ENCODE data around the gene PCDH15. TPM values are rescaled to one million over a fixed set of nuclear protein-coding genes. Genes with fewer than 3 reads are reported as not detected.

The PCDH15 gene
- total and polyA plus RNA-seq, 2 experiments from 2014 or later, result 0.29 to 0.66 TPM

DNA sequence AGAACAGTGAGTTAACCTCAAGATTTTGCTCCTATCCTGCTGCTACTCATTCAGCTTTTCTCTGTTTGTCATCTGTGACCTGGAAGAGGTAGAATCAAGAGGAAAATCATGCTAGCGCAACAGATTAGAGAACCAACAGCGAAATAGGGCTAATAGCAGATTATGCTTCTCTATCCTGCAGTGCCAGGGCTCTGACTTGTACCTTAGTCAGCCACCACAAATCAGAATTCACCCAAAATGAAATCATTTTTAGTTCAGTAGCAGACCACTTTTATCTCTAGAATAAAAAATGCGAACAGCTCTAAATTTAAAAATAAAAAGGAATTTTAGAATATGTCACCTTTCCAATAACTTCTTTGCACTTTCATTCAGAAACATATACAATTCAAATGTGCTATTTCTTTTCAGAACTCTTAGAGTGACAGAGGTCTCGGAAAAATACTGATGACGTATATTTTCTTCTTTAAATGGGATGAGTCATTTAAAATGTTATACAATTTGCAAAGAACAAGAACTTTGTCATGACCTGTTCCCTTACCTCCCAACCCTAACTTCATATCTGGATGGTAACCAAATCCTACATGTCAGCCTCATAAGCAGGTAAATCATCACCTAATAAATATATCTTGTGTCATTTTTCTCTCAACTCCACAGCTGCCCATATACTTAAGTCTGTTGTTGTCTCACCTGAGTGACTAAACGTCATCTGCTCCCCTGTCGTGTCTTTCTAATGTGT lies 896.4 kb downstream of the PCDH15 start:
- Mint-ChIP-seq H3K27me3 (ENCODE audit: insufficient read depth, low read depth, poor library complexity) (no peaks in the 10 kb centered on the region), H3K4me3 (no peak overlapping the region), H3K27ac (peak overlapping the region; percentile 41; the same call in 1 of the 2 replicates), H3K36me3 (ENCODE audit: low read depth) (no peaks in the 10 kb centered on the region), H3K4me1 (peaks cover 7% of the 10 kb centered on the region; the same call in 2 of the 3 replicates), H3K9me3 (no peaks in the 10 kb centered on the region)
- Histone ChIP-seq H3K4me3 (no peak overlapping the region), H3K4me1 (ENCODE audit: insufficient read depth) (no peaks in the 10 kb centered on the region), H3K27ac (ENCODE audit: low read depth) (no peak overlapping the region), H3K36me3 (ENCODE audit: insufficient read depth) (no peaks in the 10 kb centered on the region), H3F3A (replicated peaks; ENCODE audit: low read depth) (no peaks in the 10 kb centered on the region), H3K27me3 (ENCODE audit: insufficient read depth) (no peaks in the 10 kb centered on the region), H3K4me2 (no peak overlapping the region), H3K9me2 (ENCODE audit: insufficient read depth) (no peaks in the 10 kb centered on the region), H3K79me2 (replicated peaks; ENCODE audit: insufficient read depth) (no peaks in the 10 kb centered on the region), H2AFZ (peak overlapping the region; percentile 56; the same call in 1 of the 2 replicates), H4K20me1 (replicated peaks; ENCODE audit: insufficient read depth) (no peaks in the 10 kb centered on the region)
- TF ChIP-seq, protein P1, sequence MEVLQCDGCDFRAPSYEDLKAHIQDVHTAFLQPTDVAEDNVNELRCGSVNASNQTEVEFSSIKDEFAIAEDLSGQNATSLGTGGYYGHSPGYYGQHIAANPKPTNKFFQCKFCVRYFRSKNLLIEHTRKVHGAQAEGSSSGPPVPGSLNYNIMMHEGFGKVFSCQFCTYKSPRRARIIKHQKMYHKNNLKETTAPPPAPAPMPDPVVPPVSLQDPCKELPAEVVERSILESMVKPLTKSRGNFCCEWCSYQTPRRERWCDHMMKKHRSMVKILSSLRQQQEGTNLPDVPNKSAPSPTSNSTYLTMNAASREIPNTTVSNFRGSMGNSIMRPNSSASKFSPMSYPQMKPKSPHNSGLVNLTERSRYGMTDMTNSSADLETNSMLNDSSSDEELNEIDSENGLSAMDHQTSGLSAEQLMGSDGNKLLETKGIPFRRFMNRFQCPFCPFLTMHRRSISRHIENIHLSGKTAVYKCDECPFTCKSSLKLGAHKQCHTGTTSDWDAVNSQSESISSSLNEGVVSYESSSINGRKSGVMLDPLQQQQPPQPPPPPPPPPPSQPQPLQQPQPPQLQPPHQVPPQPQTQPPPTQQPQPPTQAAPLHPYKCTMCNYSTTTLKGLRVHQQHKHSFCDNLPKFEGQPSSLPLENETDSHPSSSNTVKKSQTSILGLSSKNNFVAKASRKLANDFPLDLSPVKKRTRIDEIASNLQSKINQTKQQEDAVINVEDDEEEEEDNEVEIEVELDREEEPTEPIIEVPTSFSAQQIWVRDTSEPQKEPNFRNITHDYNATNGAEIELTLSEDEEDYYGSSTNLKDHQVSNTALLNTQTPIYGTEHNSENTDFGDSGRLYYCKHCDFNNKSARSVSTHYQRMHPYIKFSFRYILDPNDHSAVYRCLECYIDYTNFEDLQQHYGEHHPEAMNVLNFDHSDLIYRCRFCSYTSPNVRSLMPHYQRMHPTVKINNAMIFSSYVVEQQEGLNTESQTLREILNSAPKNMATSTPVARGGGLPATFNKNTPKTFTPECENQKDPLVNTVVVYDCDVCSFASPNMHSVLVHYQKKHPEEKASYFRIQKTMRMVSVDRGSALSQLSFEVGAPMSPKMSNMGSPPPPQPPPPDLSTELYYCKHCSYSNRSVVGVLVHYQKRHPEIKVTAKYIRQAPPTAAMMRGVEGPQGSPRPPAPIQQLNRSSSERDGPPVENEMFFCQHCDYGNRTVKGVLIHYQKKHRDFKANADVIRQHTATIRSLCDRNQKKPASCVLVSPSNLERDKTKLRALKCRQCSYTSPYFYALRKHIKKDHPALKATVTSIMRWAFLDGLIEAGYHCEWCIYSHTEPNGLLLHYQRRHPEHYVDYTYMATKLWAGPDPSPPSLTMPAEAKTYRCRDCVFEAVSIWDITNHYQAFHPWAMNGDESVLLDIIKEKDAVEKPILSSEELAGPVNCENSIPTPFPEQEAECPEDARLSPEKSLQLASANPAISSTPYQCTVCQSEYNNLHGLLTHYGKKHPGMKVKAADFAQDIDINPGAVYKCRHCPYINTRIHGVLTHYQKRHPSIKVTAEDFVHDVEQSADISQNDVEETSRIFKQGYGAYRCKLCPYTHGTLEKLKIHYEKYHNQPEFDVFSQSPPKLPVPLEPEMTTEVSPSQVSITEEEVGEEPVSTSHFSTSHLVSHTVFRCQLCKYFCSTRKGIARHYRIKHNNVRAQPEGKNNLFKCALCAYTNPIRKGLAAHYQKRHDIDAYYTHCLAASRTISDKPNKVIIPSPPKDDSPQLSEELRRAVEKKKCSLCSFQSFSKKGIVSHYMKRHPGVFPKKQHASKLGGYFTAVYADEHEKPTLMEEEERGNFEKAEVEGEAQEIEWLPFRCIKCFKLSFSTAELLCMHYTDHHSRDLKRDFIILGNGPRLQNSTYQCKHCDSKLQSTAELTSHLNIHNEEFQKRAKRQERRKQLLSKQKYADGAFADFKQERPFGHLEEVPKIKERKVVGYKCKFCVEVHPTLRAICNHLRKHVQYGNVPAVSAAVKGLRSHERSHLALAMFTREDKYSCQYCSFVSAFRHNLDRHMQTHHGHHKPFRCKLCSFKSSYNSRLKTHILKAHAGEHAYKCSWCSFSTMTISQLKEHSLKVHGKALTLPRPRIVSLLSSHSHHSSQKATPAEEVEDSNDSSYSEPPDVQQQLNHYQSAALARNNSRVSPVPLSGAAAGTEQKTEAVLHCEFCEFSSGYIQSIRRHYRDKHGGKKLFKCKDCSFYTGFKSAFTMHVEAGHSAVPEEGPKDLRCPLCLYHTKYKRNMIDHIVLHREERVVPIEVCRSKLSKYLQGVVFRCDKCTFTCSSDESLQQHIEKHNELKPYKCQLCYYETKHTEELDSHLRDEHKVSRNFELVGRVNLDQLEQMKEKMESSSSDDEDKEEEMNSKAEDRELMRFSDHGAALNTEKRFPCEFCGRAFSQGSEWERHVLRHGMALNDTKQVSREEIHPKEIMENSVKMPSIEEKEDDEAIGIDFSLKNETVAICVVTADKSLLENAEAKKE (CRISPR knock-in tag; IDR thresholded peaks at IDR 0.05), result no peak
- no peak for TF ChIP-seq JUNB (IDR thresholded peaks at IDR 0.05; ENCODE audit: unreplicated experiment)
- TF ChIP-seq EZH2 (IDR thresholded peaks at IDR 0.05; ENCODE audit: low read depth, unreplicated experiment), result no peak
- TF ChIP-seq NANOG (IDR thresholded peaks at IDR 0.05; ENCODE audit: borderline replicate concordance), result no peak
- no peak for TF ChIP-seq CREB1 (CRISPR knock-in tag; IDR thresholded peaks at IDR 0.05; ENCODE audit: low read depth)
- TF ChIP-seq, protein P2, sequence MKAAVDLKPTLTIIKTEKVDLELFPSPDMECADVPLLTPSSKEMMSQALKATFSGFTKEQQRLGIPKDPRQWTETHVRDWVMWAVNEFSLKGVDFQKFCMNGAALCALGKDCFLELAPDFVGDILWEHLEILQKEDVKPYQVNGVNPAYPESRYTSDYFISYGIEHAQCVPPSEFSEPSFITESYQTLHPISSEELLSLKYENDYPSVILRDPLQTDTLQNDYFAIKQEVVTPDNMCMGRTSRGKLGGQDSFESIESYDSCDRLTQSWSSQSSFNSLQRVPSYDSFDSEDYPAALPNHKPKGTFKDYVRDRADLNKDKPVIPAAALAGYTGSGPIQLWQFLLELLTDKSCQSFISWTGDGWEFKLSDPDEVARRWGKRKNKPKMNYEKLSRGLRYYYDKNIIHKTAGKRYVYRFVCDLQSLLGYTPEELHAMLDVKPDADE (IDR thresholded peaks at IDR 0.05), result no peak
- no peak for TF ChIP-seq EZH2phosphoT487 (IDR thresholded peaks at IDR 0.05; ENCODE audit: unreplicated experiment)
- TF ChIP-seq, protein P3, sequence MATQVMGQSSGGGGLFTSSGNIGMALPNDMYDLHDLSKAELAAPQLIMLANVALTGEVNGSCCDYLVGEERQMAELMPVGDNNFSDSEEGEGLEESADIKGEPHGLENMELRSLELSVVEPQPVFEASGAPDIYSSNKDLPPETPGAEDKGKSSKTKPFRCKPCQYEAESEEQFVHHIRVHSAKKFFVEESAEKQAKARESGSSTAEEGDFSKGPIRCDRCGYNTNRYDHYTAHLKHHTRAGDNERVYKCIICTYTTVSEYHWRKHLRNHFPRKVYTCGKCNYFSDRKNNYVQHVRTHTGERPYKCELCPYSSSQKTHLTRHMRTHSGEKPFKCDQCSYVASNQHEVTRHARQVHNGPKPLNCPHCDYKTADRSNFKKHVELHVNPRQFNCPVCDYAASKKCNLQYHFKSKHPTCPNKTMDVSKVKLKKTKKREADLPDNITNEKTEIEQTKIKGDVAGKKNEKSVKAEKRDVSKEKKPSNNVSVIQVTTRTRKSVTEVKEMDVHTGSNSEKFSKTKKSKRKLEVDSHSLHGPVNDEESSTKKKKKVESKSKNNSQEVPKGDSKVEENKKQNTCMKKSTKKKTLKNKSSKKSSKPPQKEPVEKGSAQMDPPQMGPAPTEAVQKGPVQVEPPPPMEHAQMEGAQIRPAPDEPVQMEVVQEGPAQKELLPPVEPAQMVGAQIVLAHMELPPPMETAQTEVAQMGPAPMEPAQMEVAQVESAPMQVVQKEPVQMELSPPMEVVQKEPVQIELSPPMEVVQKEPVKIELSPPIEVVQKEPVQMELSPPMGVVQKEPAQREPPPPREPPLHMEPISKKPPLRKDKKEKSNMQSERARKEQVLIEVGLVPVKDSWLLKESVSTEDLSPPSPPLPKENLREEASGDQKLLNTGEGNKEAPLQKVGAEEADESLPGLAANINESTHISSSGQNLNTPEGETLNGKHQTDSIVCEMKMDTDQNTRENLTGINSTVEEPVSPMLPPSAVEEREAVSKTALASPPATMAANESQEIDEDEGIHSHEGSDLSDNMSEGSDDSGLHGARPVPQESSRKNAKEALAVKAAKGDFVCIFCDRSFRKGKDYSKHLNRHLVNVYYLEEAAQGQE (IDR thresholded peaks at IDR 0.05; ENCODE audit: unreplicated experiment), result no peak
- TF ChIP-seq, protein P4, sequence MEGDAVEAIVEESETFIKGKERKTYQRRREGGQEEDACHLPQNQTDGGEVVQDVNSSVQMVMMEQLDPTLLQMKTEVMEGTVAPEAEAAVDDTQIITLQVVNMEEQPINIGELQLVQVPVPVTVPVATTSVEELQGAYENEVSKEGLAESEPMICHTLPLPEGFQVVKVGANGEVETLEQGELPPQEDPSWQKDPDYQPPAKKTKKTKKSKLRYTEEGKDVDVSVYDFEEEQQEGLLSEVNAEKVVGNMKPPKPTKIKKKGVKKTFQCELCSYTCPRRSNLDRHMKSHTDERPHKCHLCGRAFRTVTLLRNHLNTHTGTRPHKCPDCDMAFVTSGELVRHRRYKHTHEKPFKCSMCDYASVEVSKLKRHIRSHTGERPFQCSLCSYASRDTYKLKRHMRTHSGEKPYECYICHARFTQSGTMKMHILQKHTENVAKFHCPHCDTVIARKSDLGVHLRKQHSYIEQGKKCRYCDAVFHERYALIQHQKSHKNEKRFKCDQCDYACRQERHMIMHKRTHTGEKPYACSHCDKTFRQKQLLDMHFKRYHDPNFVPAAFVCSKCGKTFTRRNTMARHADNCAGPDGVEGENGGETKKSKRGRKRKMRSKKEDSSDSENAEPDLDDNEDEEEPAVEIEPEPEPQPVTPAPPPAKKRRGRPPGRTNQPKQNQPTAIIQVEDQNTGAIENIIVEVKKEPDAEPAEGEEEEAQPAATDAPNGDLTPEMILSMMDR (conservative IDR thresholded peaks at IDR 0.05; ENCODE audit: low read depth in 2 of 2), result no peak
- TF ChIP-seq ZNF331 (CRISPR knock-in tag; IDR thresholded peaks at IDR 0.05; ENCODE audit: low read depth), result no peak
- no peak for TF ChIP-seq POLR2AphosphoS5 (IDR thresholded peaks at IDR 0.05; ENCODE audit: low read depth)
- TF ChIP-seq ZNF114 (CRISPR knock-in tag; IDR thresholded peaks at IDR 0.05), result no peak
- TF ChIP-seq STAT1 (IDR thresholded peaks at IDR 0.05; ENCODE audit: unreplicated experiment), result no peak
- ATAC-seq (no peak), DNase-seq (ENCODE audit: low spot score) (no peak)
